ENCODE measurements around the gene ABLIM2. TPM values are rescaled to one million over a fixed set of nuclear protein-coding genes. Genes with fewer than 3 reads are reported as not detected.

ABLIM2 gene
- total and polyA plus RNA-seq, 10 of the 15 experiments (the other 5 are each of a cell fraction or from before 2014, with no cell fraction given), result 0.03 to 0.15 (median 0.05) TPM; not detected in 7

GRCh38 chr4:8061145-8061544 is 97.5 kb downstream of the ABLIM2 start (continued):
- TF ChIP-seq BCLAF1 (IDR thresholded peaks at IDR 0.05) (no peak), NFYB (IDR thresholded peaks at IDR 0.05; ENCODE audit: insufficient read depth, low read depth, low read length) (no peak), ZNF622 (IDR thresholded peaks at IDR 0.05) (no peak), RUNX3 (IDR thresholded peaks at IDR 0.05; ENCODE audit: low read length) (no peak), HDAC2 (IDR thresholded peaks at IDR 0.05) (no peak), STAT1 (conservative IDR thresholded peaks at IDR 0.05) (no peak), MTA3 (IDR thresholded peaks at IDR 0.05; ENCODE audit: borderline replicate concordance, low read length) (no peak), TBL1XR1 (IDR thresholded peaks at IDR 0.05; ENCODE audit: low read depth, low read length) (no peak), SREBF1 (IDR thresholded peaks at IDR 0.05; ENCODE audit: low read length) (no peak), MTA2 (IDR thresholded peaks at IDR 0.05; ENCODE audit: low read depth) (no peak), CTCF (IDR thresholded peaks at IDR 0.05 in 2 of 3, conservative IDR thresholded peaks at IDR 0.05 in 1 of 3; ENCODE audit: control insufficient read depth in 2 of 3, extremely low read depth in 1 of 3, insufficient read depth in 1 of 3, low read depth in 3 of 3, low read length in 3 of 3) (no peak)
- TF ChIP-seq, protein P1, sequence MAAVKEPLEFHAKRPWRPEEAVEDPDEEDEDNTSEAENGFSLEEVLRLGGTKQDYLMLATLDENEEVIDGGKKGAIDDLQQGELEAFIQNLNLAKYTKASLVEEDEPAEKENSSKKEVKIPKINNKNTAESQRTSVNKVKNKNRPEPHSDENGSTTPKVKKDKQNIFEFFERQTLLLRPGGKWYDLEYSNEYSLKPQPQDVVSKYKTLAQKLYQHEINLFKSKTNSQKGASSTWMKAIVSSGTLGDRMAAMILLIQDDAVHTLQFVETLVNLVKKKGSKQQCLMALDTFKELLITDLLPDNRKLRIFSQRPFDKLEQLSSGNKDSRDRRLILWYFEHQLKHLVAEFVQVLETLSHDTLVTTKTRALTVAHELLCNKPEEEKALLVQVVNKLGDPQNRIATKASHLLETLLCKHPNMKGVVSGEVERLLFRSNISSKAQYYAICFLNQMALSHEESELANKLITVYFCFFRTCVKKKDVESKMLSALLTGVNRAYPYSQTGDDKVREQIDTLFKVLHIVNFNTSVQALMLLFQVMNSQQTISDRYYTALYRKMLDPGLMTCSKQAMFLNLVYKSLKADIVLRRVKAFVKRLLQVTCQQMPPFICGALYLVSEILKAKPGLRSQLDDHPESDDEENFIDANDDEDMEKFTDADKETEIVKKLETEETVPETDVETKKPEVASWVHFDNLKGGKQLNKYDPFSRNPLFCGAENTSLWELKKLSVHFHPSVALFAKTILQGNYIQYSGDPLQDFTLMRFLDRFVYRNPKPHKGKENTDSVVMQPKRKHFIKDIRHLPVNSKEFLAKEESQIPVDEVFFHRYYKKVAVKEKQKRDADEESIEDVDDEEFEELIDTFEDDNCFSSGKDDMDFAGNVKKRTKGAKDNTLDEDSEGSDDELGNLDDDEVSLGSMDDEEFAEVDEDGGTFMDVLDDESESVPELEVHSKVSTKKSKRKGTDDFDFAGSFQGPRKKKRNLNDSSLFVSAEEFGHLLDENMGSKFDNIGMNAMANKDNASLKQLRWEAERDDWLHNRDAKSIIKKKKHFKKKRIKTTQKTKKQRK (IDR thresholded peaks at IDR 0.05; ENCODE audit: low read depth, low read length), result no peak
